DOHH2 (cell line): ENCODE results near the gene CPT1A.

Source experiments
- H3F3A ChIP-seq: fragments of 200-600 bp; sonication (generic), shearing (Covaris generic); 2 replicates; pipeline ENCODE4 v1.6.0; 2016; ENCODE audit warnings: antibody characterized with exemption, mild to moderate bottlenecking; ENCODE audit not compliant: control insufficient read depth, insufficient read depth
- H3K27ac ChIP-seq: fragments of 200-600 bp; sonication (generic); 2 replicates; pipeline ENCODE4 v1.5.1; 2014; ENCODE audit warnings: low read depth, mild to moderate bottlenecking, low read length, moderate library complexity
- H3K27me3 ChIP-seq: fragments of 200-600 bp; sonication (generic); 2 replicates; pipeline ENCODE4 v1.6.1; 2014; ENCODE audit warnings: mild to moderate bottlenecking, low read length, mixed read lengths; ENCODE audit not compliant: control insufficient read depth
- H3K36me3 ChIP-seq: fragments of 200-600 bp; sonication (generic); 2 replicates; pipeline ENCODE4 v1.6.1; 2014; ENCODE audit warnings: mild to moderate bottlenecking, low read length, moderate library complexity, mixed read lengths; ENCODE audit not compliant: control insufficient read depth
- H3K4me1 ChIP-seq: fragments of 200-600 bp; sonication (generic); 2 replicates; pipeline ENCODE4 v1.6.1; 2014; ENCODE audit warnings: mild to moderate bottlenecking, low read length, mixed read lengths; ENCODE audit not compliant: control insufficient read depth
- H3K4me2 ChIP-seq: fragments of 200-600 bp; sonication (generic); 2 replicates; pipeline ENCODE4 v1.6.0; 2014; ENCODE audit warnings: mild to moderate bottlenecking, low read length, moderate library complexity
- H3K4me3 ChIP-seq: fragments of 200-600 bp; sonication (generic); 2 replicates; pipeline ENCODE4 v1.5.1; 2014; ENCODE audit warnings: mild to moderate bottlenecking, low read length, mixed read lengths
- H3K79me2 ChIP-seq: fragments of 200-600 bp; sonication (generic); 2 replicates; pipeline ENCODE4 v1.6.1; 2014; ENCODE audit warnings: mild to moderate bottlenecking, low read length, mixed read lengths; ENCODE audit not compliant: control insufficient read depth
- H3K9me2 ChIP-seq: fragments of 200-600 bp; sonication (generic); replicated peaks from 2 replicates; pipeline ENCODE4 v1.6.1; 2014; ENCODE audit warnings: mild to moderate bottlenecking, low read length, mixed read lengths; ENCODE audit not compliant: control insufficient read depth
- H3K9me3 ChIP-seq: fragments of 200-600 bp; sonication (generic); 2 replicates; pipeline ENCODE4 v1.6.1; 2014; ENCODE audit warnings: antibody characterized with exemption, low read length, mixed read lengths; ENCODE audit not compliant: control insufficient read depth, insufficient read depth
- H4K20me1 ChIP-seq: fragments of 200-600 bp; sonication (generic); 2 replicates; pipeline ENCODE4 v1.6.0; 2014; ENCODE audit warnings: low read depth, mild to moderate bottlenecking, antibody characterized with exemption, low read length, moderate library complexity; ENCODE audit not compliant: control insufficient read depth, insufficient read depth
- CTCF ChIP-seq: fragments of 200-600 bp; sonication (generic); IDR thresholded peaks from one replicate; pipeline ENCODE4 v1.5.1; 2014; ENCODE audit warnings: antibody characterized with exemption, mild to moderate bottlenecking, low read depth, low read length; ENCODE audit not compliant: poor library complexity, severe bottlenecking
- EZH2phosphoT487 ChIP-seq: fragments of 200-600 bp; sonication (generic); IDR thresholded peaks from 2 replicates; pipeline ENCODE4 v1.6.1; 2017; ENCODE audit warnings: borderline replicate concordance, mild to moderate bottlenecking, antibody characterized with exemption, low read length, moderate library complexity, mixed read lengths

The CPT1A gene

GRCh38 chr11:68818181-68818580 lies 23.5 kb downstream of the CPT1A start:
- H3K4me3 ChIP-seq = no peak overlapping the region
- no peaks in the 10 kb centered on the region for H3K79me2 ChIP-seq
- H3K9me3 ChIP-seq = no peaks in the 10 kb centered on the region
- no peak overlapping the region for H3K4me2 ChIP-seq
- TF ChIP-seq CTCF = no peak
- H3K27me3 ChIP-seq = 0 out of 2 replicates have a peak, but pooled peaks cover 3% of the 10 kb centered on the region
- H3K36me3 ChIP-seq = no peaks in the 10 kb centered on the region
- no peaks in the 10 kb centered on the region for H4K20me1 ChIP-seq
- H3K9me2 ChIP-seq = no peaks in the 10 kb centered on the region
- no peaks in the 10 kb centered on the region for H3F3A ChIP-seq
- H3K27ac ChIP-seq = no peak overlapping the region
- peaks cover 5% of the 10 kb centered on the region; the same call in 1 of the 2 replicates for H3K4me1 ChIP-seq

- H4K20me1 ChIP-seq = no peaks in the 10 kb centered on the region
- no peak for TF ChIP-seq CTCF
- TF ChIP-seq EZH2phosphoT487 = no peak
- no peaks in the 10 kb centered on the region for H3K9me2 ChIP-seq
Observed at GRCh38 chr11:68817554-68817953, 24.2 kb downstream of the CPT1A start.

GRCh38 chr11:68816917-68817419 lies 24.7 kb downstream of the CPT1A start:
- Histone ChIP-seq H3K4me3 (no peak overlapping the region), H3K4me2 (no peak overlapping the region), H3K27ac (no peak overlapping the region), H4K20me1 (no peaks in the 10 kb centered on the region), H3F3A (no peaks in the 10 kb centered on the region), H3K9me2 (no peaks in the 10 kb centered on the region), H3K36me3 (no peaks in the 10 kb centered on the region), H3K4me1 (peaks cover 5% of the 10 kb centered on the region; the same call in 1 of the 2 replicates), H3K79me2 (no peaks in the 10 kb centered on the region), H3K27me3 (0 out of 2 replicates have a peak, but pooled peaks cover 3% of the 10 kb centered on the region), H3K9me3 (no peaks in the 10 kb centered on the region)
- TF ChIP-seq EZH2phosphoT487 (no peak), CTCF (no peak)

More at GRCh38 chr11:68817554-68817953, 24.2 kb downstream of the CPT1A start:
- Histone ChIP-seq H3K79me2 (no peaks in the 10 kb centered on the region), H3K27ac (no peak overlapping the region), H3F3A (no peaks in the 10 kb centered on the region), H3K4me2 (no peak overlapping the region), H3K4me1 (peaks cover 5% of the 10 kb centered on the region; the same call in 1 of the 2 replicates), H3K9me3 (no peaks in the 10 kb centered on the region), H3K36me3 (no peaks in the 10 kb centered on the region), H3K27me3 (0 out of 2 replicates have a peak, but pooled peaks cover 3% of the 10 kb centered on the region), H3K4me3 (no peak overlapping the region)
